HG02885 (cell line): ENCODE results near the gene SLC26A2.
"Not testable (repeated sequence)": the region's sequence is repeated elsewhere in the genome, so short reads cannot be mapped to it uniquely, and the experiment has no call there.

Experiments used
- ATAC-seq: cut with Tn5 transposase; IDR thresholded peaks from one replicate; pipeline ENCODE4 v1.9.1; 2021; ENCODE audit warnings: mild to moderate bottlenecking; ENCODE audit not compliant: unreplicated experiment, poor library complexity

Gene SLC26A2

DNA sequence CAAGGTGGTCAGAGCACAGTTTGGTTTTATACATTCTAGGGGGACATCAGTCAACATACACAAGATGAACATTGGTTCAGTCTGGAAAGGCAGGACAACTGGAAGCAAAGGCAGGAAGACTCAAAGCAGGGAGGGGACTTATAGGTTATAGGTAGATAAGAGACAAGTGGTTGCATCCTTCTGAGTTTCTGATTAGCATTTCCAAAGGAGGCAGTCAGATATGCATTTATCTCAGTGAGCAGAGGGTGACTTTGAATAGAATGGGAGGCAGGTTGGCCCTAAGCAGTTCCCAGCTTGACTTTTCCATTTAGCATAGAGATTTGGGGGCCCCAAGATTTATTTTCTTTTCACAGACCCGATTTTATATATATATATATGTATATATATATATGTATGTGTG, 67.5 kb downstream of the SLC26A2 start:
- not testable (repeated sequence) for ATAC-seq

DNA sequence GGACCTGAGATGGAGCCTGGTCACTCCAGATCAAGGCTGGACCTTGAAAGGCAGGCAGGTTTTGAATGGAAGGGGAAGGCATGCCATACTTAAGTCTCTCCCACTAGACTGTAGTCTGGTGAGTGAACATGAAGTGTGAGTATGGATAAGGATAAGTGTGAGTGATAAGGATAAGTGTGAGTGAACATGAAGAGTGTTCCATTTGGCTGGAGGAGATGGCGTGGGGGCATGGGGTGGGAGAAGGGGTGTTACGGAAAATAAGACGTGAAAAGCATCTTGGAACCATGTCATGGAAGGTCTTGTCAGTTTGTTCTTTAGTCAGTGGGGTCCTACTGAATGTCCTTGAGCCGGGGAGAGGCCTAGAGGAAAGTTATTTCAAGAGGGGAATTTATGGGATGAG, 72.8 kb downstream of the SLC26A2 start:
- ATAC-seq = no peak

DNA sequence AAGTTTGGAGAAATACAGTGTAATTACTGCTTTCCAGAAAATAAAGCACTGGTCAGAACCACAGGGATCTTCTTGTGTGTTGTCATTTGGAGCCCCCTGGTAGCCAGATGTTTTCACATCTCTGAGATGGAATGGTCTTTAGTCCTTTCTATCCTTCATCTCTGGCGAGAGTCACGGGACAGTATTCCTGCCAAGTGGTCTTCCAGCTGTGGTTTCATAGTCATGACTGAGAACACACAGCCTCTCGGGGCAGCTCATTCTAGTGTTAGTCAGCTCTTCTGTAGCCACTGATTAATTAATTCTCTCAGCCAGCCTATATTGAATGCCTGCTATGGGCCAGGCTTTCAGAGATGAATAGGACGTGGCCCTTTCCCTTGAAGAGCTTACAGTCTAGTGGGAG, 74.1 kb downstream of the SLC26A2 start:
- no peak for ATAC-seq

DNA sequence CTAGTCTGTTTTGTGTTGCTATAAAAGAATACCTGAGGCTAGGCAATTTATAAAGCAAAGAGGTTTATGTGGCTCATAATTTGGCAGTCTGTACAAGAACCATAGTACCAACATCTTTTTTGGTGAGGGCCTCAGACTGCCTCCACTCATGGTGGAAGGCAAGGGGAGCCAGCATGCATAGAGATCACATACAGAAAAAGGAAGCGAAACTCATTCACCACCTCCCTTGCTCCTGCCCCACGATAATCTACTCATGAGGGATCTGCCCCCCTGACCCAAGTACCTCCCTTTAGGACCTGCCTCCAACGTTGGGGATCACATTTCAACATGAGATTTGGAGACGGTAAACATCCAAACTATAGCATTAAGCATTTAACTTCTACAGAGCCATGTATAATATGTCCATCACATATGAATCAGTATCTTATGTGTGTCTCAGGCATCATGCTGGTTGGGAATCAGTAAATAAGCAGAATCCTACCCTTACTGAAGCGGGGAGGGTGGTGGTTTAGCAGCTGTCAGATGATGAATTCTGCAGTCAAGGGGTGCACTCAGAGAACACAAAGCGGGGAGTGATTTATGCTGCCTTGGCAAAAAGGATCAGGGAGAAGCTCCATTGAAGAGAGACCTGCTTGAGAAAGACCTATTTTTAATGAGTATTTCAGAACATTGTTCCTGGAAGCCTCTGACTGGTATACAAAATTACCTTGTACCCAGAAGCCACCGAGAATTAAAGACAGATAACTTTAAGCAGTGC, 74.8 kb downstream of the SLC26A2 start:
- ATAC-seq = peak; percentile 96

DNA sequence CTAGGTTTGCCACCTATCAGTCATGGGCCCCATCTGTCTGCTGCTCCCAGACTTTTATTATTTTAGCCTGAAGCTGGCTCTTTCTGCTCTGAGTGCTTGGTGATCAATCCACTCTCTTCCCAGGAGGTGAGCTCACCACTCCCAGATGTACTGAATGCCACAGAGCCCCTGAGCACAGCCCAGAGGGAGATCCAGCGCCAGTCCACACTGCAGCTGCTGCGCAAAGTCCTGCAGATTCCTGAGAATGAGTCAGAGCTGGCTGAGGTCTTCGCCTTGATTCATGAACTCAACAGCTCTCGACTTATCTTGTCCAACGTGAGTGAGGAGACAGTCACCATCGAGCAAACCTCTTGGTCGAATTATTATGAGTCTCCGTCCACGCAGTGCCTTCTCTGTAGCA, 76.0 kb downstream of the SLC26A2 start:
- no peak for ATAC-seq
